Smooth muscle cell of trachea (primary cell): ENCODE results near the gene C20orf204. TPM values are rescaled to one million over a fixed set of nuclear protein-coding genes. Genes with fewer than 3 reads are reported as not detected.

ENCODE experiments used
- total RNA-seq: library from RNA; depleted of rRNA; stranded (reverse); fragments of >200 nt; gene quantifications from 2 replicates; pipeline ENCODE4 v1.2.1, GENCODE V29; 2014

C20orf204 gene
- 0.99 and 1.3 TPM in 2 replicates for total RNA-seq

GRCh38 chr20:64035933-64036345 is at the start of gene C20orf204:
Gene C20orf204, plus strand, starts transcription at chr20:64036182. Its CDS starts 142 bp downstream, at chr20:64036324.

GRCh38 chr20:64049060-64049877 is 13.3 kb downstream of the C20orf204 start, which contains the start of gene SOX18:
Gene SOX18, minus strand, starts transcription at chr20:64049639. Its CDS starts 123 bp downstream, at chr20:64049516.

GRCh38 chr20:64062596-64063388 is 26.8 kb downstream of the C20orf204 start, which contains the start of gene TCEA2:
Gene TCEA2, plus strand, starts transcription at chr20:64063198. Its CDS starts 115 bp downstream, at chr20:64063313.

GRCh38 chr20:64079273-64080012 is 43.5 kb downstream of the C20orf204 start, which contains the start of gene RGS19:
Gene RGS19, minus strand, starts transcription at chr20:64079518. Its CDS starts 2,632 bp downstream, at chr20:64076886.

GRCh38 chr20:64080013-64080812 is 44.2 kb downstream of the C20orf204 start, which contains the start of gene OPRL1:
Gene OPRL1, plus strand, starts transcription at chr20:64080082. Its CDS starts 12,639 bp downstream, at chr20:64092721.

GRCh38 chr20:64083804-64084684 is 48.1 kb downstream of the C20orf204 start, which contains the start of gene LKAAEAR1:
Gene LKAAEAR1, minus strand, starts transcription at chr20:64084398. Its CDS starts 179 bp downstream, at chr20:64084219.

Other genes starting within 250 kb of the C20orf204 start
- 9.9 and 17.5 TPM in 2 replicates for gene ZBTB46, start 204.9 kb upstream of the C20orf204 start, total RNA-seq
- gene ABHD16B, start 174.7 kb upstream of the C20orf204 start, total RNA-seq = not detected in 2 replicates
- 194 and 202 TPM in 2 replicates for gene TPD52L2, start 170.9 kb upstream of the C20orf204 start, total RNA-seq
- gene DNAJC5, start 141.1 kb upstream of the C20orf204 start, total RNA-seq = 54.8 and 77.4 TPM in 2 replicates
- 21.4 and 22.7 TPM in 2 replicates for gene UCKL1, start 79.8 kb upstream of the C20orf204 start, total RNA-seq
- gene ZNF512B, start 66.3 kb upstream of the C20orf204 start, total RNA-seq = 7.6 and 11.6 TPM in 2 replicates
- 0.58 and 0.99 TPM in 2 replicates for gene SAMD10, start 56.5 kb upstream of the C20orf204 start, total RNA-seq
- 66.0 and 73.3 TPM in 2 replicates for gene PRPF6, start 55.0 kb upstream of the C20orf204 start, total RNA-seq
- 0.29 TPM in 1 of 2 replicates, not detected in the other for gene SOX18, start 13.5 kb downstream of the C20orf204 start, total RNA-seq
- 23.7 and 47.3 TPM in 2 replicates for gene TCEA2, start 27.0 kb downstream of the C20orf204 start, total RNA-seq
- 7.4 and 48.0 TPM in 2 replicates for gene RGS19, start 43.3 kb downstream of the C20orf204 start, total RNA-seq
- 1.9 and 5.8 TPM in 2 replicates for gene OPRL1, start 43.9 kb downstream of the C20orf204 start, total RNA-seq
- gene LKAAEAR1, start 48.2 kb downstream of the C20orf204 start, total RNA-seq = not detected in 2 replicates
- not detected in 2 replicates for gene NPBWR2, start 71.4 kb downstream of the C20orf204 start, total RNA-seq
- under 0.01 TPM in 1 of 2 replicates, not detected in the other for gene MYT1, start 128.3 kb downstream of the C20orf204 start, total RNA-seq
- 41.3 and 41.7 TPM in 2 replicates for gene PCMTD2, start 219.6 kb downstream of the C20orf204 start, total RNA-seq